GM12872 (cell line): ENCODE data around the gene SFXN4.

Experiments used
- CTCF ChIP-seq: IDR thresholded peaks from 3 replicates; pipeline ENCODE4 v1.5.1; 2011; ENCODE audit warnings: low read depth, mild to moderate bottlenecking, low read length, moderate library complexity; ENCODE audit not compliant: insufficient read depth

The SFXN4 gene

GRCh38 chr10:119149157-119149556 lies 16.4 kb downstream of the SFXN4 start:
- TF ChIP-seq CTCF = no peak

GRCh38 chr10:119143657-119144056 lies 21.9 kb downstream of the SFXN4 start:
- TF ChIP-seq CTCF = no peak

GRCh38 chr10:119140603-119141245 lies 24.8 kb downstream of the SFXN4 start:
- no peak for TF ChIP-seq CTCF

GRCh38 chr10:119139464-119140067 lies 25.9 kb downstream of the SFXN4 start:
- TF ChIP-seq CTCF = peak; percentile 85

- TF ChIP-seq CTCF = no peak
Observed at GRCh38 chr10:119138346-119139306, 26.9 kb downstream of the SFXN4 start.

- TF ChIP-seq CTCF = no peak
Observed at GRCh38 chr10:119136084-119136483, 29.4 kb downstream of the SFXN4 start.

GRCh38 chr10:119135513-119135881 lies 30.0 kb downstream of the SFXN4 start:
- TF ChIP-seq CTCF = no peak
